A549 (cell line): ENCODE data around the gene TM2D3. TPM values are rescaled to one million over a fixed set of nuclear protein-coding genes. Genes with fewer than 3 reads are reported as not detected.

ENCODE experiments used
- ATAC-seq, 2 experiments: fragments of 200-7000 bp in 1 of 2; fragments of >200 bp in 1 of 2; cut with Nextera tagmentation in 1 of 2; cut with Tn5 transposase in 1 of 2; 3 replicates each; pipeline versions ENCODE4 v1.8.0 to v1.9.1; 2018 to 2020; ENCODE audit warnings: mild to moderate bottlenecking in 1 of 2, moderate library complexity in 1 of 2
- CTCF ChIA-PET: fragments of 300-600 bp; sonication (Branson Sonifier 250); formaldehyde crosslinking; extraction: SDS; loops from one replicate; lab custom pipeline; 2021; ENCODE audit warnings: antibody characterized with exemption, inconsistent platforms; lab: Yijun Ruan, JAX
- POLR2A ChIA-PET: fragments of 350-600 bp; formaldehyde crosslinking; extraction: SDS; loops from one replicate; lab custom pipeline; 2021; ENCODE audit warnings: antibody characterized with exemption, inconsistent platforms; lab: Yijun Ruan, JAX
- DNase-seq, 2 experiments: peaks; one replicate each; pipeline versions ENCODE4 v3.0.0 to v3.0.0-alpha.2; 2011 to 2016; ENCODE audit warnings: low read depth in 1 of 2, low spot score in 1 of 2
- FAIRE-seq: peaks from 2 replicates; lab custom pipeline; 2011; peaks lifted over from hg19 to GRCh38; lab: Jason Lieb, UNC
- H3K27ac ChIP-seq, 2 experiments: fragments of >200 bp; sonication (Bioruptor Twin); formaldehyde crosslinking; 3 replicates each; pipeline ENCODE4 v1.5.1; 2016 to 2017
- H3K4me1 ChIP-seq: fragments of >200 bp; sonication (Bioruptor Twin); formaldehyde crosslinking; 3 replicates; pipeline ENCODE4 v1.6.1; 2016
- H3K4me2 ChIP-seq: fragments of >200 bp; sonication (Bioruptor Twin); formaldehyde crosslinking; 3 replicates; pipeline ENCODE4 v1.6.1; 2016
- H3K4me3 ChIP-seq: fragments of >200 bp; sonication (Bioruptor Twin); formaldehyde crosslinking; 3 replicates; pipeline ENCODE4 v1.5.1; 2016
- H3K9me3 ChIP-seq: fragments of >200 bp; sonication (Bioruptor Twin); formaldehyde crosslinking; 3 replicates; pipeline ENCODE4 v1.6.1; 2016
- CBX2 ChIP-seq: fragments of 200-600 bp; sonication (generic); IDR thresholded peaks from 2 replicates; pipeline ENCODE4 v1.6.1; 2016; ENCODE audit warnings: low read depth, mild to moderate bottlenecking, borderline replicate concordance
- CEBPB ChIP-seq, 2 experiments: fragments of >200 bp in 1 of 2; sonication (Bioruptor Twin) in 1 of 2; formaldehyde crosslinking in 1 of 2; IDR thresholded peaks; 2 replicates each; pipeline ENCODE4 v1.6.1; 2012 to 2016
- CHD2 ChIP-seq: fragments of 150-350 bp; IDR thresholded peaks from 2 replicates; pipeline ENCODE4 v1.6.1; 2014; ENCODE audit warnings: low read length; ENCODE audit not compliant: partially characterized antibody
- EHF ChIP-seq: fragments of 250-450 bp; sonication (Bioruptor Pico); IDR thresholded peaks from 2 replicates; pipeline ENCODE4 v1.5.0; 2020; ENCODE audit warnings: mild to moderate bottlenecking
- EHMT2 ChIP-seq: fragments of 200-600 bp; sonication (generic); IDR thresholded peaks from 2 replicates; pipeline ENCODE4 v1.6.1; 2016; ENCODE audit warnings: antibody characterized with exemption, low read depth, mild to moderate bottlenecking, moderate library complexity
- EP300 ChIP-seq, 2 experiments: fragments of >200 bp; sonication (Bioruptor Twin); formaldehyde crosslinking; IDR thresholded peaks; 2 replicates in 1 of 2; 3 replicates in 1 of 2; pipeline ENCODE4 v1.6.1; 2016 to 2017
- FOSL2 ChIP-seq, 2 experiments: fragments of 450-650 bp in 1 of 2; fragments of >200 bp in 1 of 2; sonication (Bioruptor Twin) in 1 of 2; formaldehyde crosslinking; IDR thresholded peaks; 2 replicates each; pipeline versions ENCODE4 v1.5.0 to v1.6.1; 2016 to 2020; ENCODE audit warnings: mild to moderate bottlenecking in 1 of 2, moderate library complexity in 1 of 2
- FOXS1 ChIP-seq: fragments of 250-450 bp; sonication (Bioruptor Pico); IDR thresholded peaks from 2 replicates; pipeline ENCODE4 v1.5.0; 2020; ENCODE audit warnings: mild to moderate bottlenecking, moderate library complexity
- HDAC2 ChIP-seq: fragments of 200-600 bp; sonication (generic); IDR thresholded peaks from 2 replicates; pipeline ENCODE4 v1.6.1; 2016
- HOXA7 ChIP-seq: fragments of 250-450 bp; sonication (Bioruptor Pico); IDR thresholded peaks from 2 replicates; pipeline ENCODE4 v1.5.0; 2020; ENCODE audit warnings: mild to moderate bottlenecking, moderate library complexity
- HOXB13 ChIP-seq: fragments of 250-450 bp; sonication (Bioruptor Pico); IDR thresholded peaks from 2 replicates; pipeline ENCODE4 v1.5.0; 2020; ENCODE audit warnings: low read depth, mild to moderate bottlenecking, moderate library complexity
- HOXB5 ChIP-seq: fragments of 250-450 bp; sonication (Bioruptor Pico); IDR thresholded peaks from 2 replicates; pipeline ENCODE4 v1.5.0; 2020; ENCODE audit warnings: mild to moderate bottlenecking, moderate library complexity
- JUNB ChIP-seq: fragments of >200 bp; sonication (Bioruptor Twin); formaldehyde crosslinking; IDR thresholded peaks from 2 replicates; pipeline ENCODE4 v1.6.1; 2016
- NFE2L2 ChIP-seq: fragments of 150-350 bp; conservative IDR thresholded peaks from 2 replicates; pipeline ENCODE4 v1.6.1; 2014; ENCODE audit warnings: low read length
- NPAS2 ChIP-seq: fragments of 250-450 bp; sonication (Bioruptor Pico); IDR thresholded peaks from 2 replicates; pipeline ENCODE4 v1.8.0; 2022; ENCODE audit warnings: mild to moderate bottlenecking, moderate library complexity, borderline replicate concordance
- POLR2AphosphoS2 ChIP-seq: conservative IDR thresholded peaks from 2 replicates; pipeline ENCODE4 v1.6.1; 2012; ENCODE audit warnings: low read length, improper control_type of control experiment, inconsistent platforms
- RAD21 ChIP-seq, 2 experiments: fragments of >200 bp in 1 of 2; sonication (Bioruptor Twin) in 1 of 2; formaldehyde crosslinking in 1 of 2; IDR thresholded peaks in 1 of 2; conservative IDR thresholded peaks in 1 of 2; 2 replicates in 1 of 2; 3 replicates in 1 of 2; pipeline ENCODE4 v1.6.1; 2012 to 2018; ENCODE audit warnings: inconsistent platforms in 1 of 2
- RFX5 ChIP-seq: fragments of 450-650 bp; IDR thresholded peaks from 2 replicates; pipeline ENCODE4 v1.7.1; 2014; ENCODE audit warnings: antibody characterized with exemption, mild to moderate bottlenecking, moderate library complexity
- RNF2 ChIP-seq: fragments of 200-600 bp; sonication (generic); IDR thresholded peaks from 2 replicates; pipeline ENCODE4 v1.6.1; 2016; ENCODE audit warnings: low read depth, mild to moderate bottlenecking, antibody characterized with exemption, moderate library complexity, borderline replicate concordance
- SMC3 ChIP-seq: fragments of >200 bp; sonication (Bioruptor Twin); formaldehyde crosslinking; IDR thresholded peaks from 3 replicates; pipeline ENCODE4 v1.6.1; 2018; ENCODE audit warnings: inconsistent platforms
- TFCP2L1 ChIP-seq: fragments of 250-450 bp; sonication (Bioruptor Pico); IDR thresholded peaks from 2 replicates; pipeline ENCODE4 v1.5.0; 2021; ENCODE audit warnings: mild to moderate bottlenecking
- ZC3H11A ChIP-seq: fragments of 450-650 bp; IDR thresholded peaks from 2 replicates; pipeline ENCODE4 v1.6.1; 2014; ENCODE audit warnings: antibody characterized with exemption, mild to moderate bottlenecking
- ZNF302 ChIP-seq: fragments of 250-450 bp; sonication (Bioruptor Pico); IDR thresholded peaks from 2 replicates; pipeline ENCODE4 v1.9.0; 2021; ENCODE audit warnings: inconsistent platforms, mild to moderate bottlenecking, moderate library complexity
- whole genome bisulfite sequencing: methylation state at CpG from one replicate; pipeline ENCODE4 v1.1.6; 2017; ENCODE audit errors: missing lambda C conversion rate; 5-methylcytosine and 5-hydroxymethylcytosine counted together
- polyA plus RNA-seq, 4 experiments: library from polyadenylated mRNA; depleted of rRNA in 3 of 4; stranded (reverse); fragments of >200 nt; fragmentation: RNase III in 1 of 4; extraction: RNeasy Plus Mini Kit Qiagen cat#74134 plus additional on column Dnase treatment in 1 of 4; gene quantifications; 2 replicates in 3 of 4; 3 replicates in 1 of 4; pipeline ENCODE4 v1.2.3, GENCODE V29; 2011 to 2017
- TF ChIP-seq, protein P1 (sequence below): fragments of 250-450 bp; sonication (Bioruptor Pico); IDR thresholded peaks from 2 replicates; pipeline ENCODE4 v1.5.0; 2020; ENCODE audit warnings: low read depth, mild to moderate bottlenecking, moderate library complexity
- TF ChIP-seq, protein P2 (sequence below): fragments of 250-450 bp; sonication (Bioruptor Pico); IDR thresholded peaks from 2 replicates; pipeline ENCODE4 v1.5.0; 2021; ENCODE audit warnings: mild to moderate bottlenecking, moderate library complexity, borderline replicate concordance
- TF ChIP-seq, protein P3 (sequence below): fragments of >200 bp; sonication (Bioruptor Twin); formaldehyde crosslinking; IDR thresholded peaks from 3 replicates; pipeline ENCODE4 v1.5.1; 2016
- TF ChIP-seq, protein P4 (sequence below): fragments of >200 bp; sonication (Bioruptor Twin); formaldehyde crosslinking; IDR thresholded peaks from 2 replicates; pipeline ENCODE4 v1.6.1; 2016

Gene TM2D3
- polyA plus RNA-seq, 2 of the 4 experiments (the other 2 are of a cell fraction): 39.6 to 76.6 TPM

DNA sequence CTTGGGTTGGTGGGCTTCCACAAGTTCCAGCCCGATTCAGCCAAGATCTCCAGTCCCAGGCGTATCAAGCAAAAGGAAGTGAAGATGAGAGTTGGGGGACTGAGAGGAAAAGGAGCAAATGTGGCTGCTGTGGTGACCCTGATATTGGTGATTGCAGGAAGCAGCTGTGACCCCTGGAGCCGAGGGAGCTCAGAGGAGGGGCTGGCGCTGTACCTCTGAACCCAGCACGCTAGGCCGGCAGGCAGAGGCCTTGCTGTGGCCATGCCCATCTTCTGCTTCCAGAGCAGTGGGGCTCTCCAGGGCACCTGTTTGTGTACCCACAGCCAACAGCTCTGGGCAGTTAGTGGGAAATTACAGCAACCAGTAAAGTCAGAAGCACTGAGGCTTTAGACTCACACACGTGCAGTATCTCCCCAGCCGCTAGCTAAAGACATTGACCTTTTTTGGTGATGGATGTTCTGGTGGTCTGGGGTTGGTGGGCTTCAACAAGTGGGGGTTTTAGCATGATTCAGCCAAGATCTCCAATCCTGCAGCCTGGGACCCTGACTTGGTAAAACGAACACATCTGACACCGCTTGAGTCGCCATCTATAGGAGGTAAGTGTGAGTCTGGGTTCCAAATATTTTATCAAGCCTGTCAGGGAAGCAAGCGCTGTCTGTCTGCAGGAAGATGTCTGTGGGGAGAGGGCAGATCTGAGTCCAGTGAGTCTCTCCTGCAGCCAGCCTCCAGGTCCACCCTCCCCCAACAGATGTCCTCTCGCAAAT lies 33.1 kb downstream of the TM2D3 start:
- Histone ChIP-seq H3K4me3 (no peak overlapping the region), H3K4me1 (peaks cover 15% of the 10 kb centered on the region), H3K27ac (no peak overlapping the region), H3K9me3 (no peaks in the 10 kb centered on the region), H3K4me2 (no peak overlapping the region)
- 87% methylated on average over 13 of the region's 13 CpGs for WGBS
- ChIA-PET CTCF (interaction anchor here (0.7 to 1.4 kb wide), 4 partner anchors 9 to 23 kb away, joined by 3 to 4 read pairs (median 3); no protein-coding TSS in a partner anchor), POLR2A (no interaction called here)
- ATAC-seq (no peak), FAIRE-seq (no peak), DNase-seq (no peak)
- TF ChIP-seq, protein P1, sequence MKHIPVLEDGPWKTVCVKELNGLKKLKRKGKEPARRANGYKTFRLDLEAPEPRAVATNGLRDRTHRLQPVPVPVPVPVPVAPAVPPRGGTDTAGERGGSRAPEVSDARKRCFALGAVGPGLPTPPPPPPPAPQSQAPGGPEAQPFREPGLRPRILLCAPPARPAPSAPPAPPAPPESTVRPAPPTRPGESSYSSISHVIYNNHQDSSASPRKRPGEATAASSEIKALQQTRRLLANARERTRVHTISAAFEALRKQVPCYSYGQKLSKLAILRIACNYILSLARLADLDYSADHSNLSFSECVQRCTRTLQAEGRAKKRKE (CRISPR knock-in tag): no peak
- TF ChIP-seq, protein P2, sequence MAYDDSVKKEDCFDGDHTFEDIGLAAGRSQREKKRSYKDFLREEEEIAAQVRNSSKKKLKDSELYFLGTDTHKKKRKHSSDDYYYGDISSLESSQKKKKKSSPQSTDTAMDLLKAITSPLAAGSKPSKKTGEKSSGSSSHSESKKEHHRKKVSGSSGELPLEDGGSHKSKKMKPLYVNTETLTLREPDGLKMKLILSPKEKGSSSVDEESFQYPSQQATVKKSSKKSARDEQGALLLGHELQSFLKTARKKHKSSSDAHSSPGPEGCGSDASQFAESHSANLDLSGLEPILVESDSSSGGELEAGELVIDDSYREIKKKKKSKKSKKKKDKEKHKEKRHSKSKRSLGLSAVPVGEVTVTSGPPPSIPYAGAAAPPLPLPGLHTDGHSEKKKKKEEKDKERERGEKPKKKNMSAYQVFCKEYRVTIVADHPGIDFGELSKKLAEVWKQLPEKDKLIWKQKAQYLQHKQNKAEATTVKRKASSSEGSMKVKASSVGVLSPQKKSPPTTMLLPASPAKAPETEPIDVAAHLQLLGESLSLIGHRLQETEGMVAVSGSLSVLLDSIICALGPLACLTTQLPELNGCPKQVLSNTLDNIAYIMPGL (CRISPR knock-in tag): no peak
- TF ChIP-seq ZC3H11A (no peak), ZNF302 (CRISPR knock-in tag) (no peak), SMC3 (no peak), EHF (no peak), RFX5 (no peak), FOSL2 (IDR thresholded peaks at IDR 0.05) (no peak), FOSL2 (CRISPR knock-in tag; IDR thresholded peaks at IDR 0.05) (no peak), HOXA7 (CRISPR knock-in tag) (no peak), EHMT2 (no peak), POLR2AphosphoS2 (no peak), NFE2L2 (no peak), HOXB13 (CRISPR knock-in tag) (no peak), RAD21 (conservative IDR thresholded peaks at IDR 0.05 in 1 of 2, IDR thresholded peaks at IDR 0.05 in 1 of 2) (no peak), FOXS1 (no peak)

DNA sequence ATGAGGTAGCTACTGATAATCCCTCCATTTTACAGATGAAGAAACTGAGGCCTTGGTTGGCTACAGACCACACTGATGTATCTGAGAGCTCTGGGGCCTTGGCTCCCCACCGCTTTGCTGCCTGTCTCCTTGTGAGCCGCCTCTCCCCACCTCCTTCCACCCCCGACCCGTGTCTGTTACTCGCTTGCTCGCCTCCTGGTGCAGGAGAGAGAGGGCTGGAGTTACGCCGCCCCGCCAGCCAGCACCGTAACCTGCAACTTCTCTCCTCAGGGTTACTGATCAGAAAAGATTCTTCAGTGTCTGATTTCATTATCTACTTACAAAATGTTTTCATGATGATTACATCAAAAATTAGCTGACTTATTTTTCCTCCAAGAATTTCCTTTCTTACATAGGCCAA lies 34.1 kb downstream of the TM2D3 start:
- ChIA-PET POLR2A (no interaction called here), CTCF (interaction anchor here (0.9 to 2.3 kb wide), 6 partner anchors 8 to 23 kb away, joined by 3 to 10 read pairs (median 3); no protein-coding TSS in a partner anchor)
- FAIRE-seq: no peak
- TF ChIP-seq JUNB (no peak), NFE2L2 (no peak), NPAS2 (no peak)
- Histone ChIP-seq H3K4me3 (no peak overlapping the region), H3K9me3 (no peaks in the 10 kb centered on the region), H3K27ac (no peak overlapping the region), H3K4me1 (peaks cover 15% of the 10 kb centered on the region), H3K4me2 (no peak overlapping the region)
- ATAC-seq: no peak
- WGBS: 96% methylated on average over 10 of the region's 10 CpGs
- no peak for DNase-seq

DNA sequence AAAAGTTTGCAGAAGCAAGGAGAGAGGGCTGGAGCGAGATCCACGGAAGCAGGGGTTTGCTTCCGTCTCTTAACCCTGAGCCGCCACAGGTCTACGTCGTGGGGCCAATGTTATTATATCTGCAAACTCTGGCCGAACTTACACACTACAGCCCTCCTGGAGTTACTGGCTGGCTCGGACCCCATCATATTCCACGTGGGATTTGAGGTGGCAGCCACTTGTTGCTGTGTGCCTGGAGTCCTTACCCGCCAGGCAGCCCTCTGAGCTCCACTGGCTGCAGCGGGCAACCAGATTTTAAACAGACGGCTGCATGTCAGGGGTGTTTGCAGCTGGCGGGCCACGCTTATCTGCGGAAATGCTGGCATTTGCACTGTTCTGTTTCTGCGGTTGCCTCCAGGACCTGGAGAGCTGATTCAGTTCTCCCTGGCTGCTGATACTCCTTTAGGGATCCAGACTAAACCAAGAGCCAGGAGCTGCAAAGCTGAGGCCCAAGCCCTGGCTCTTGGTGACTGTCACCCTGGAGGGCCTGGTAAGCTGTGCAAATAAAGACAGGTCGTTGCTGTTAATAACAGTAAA lies 34.7 kb downstream of the TM2D3 start:
- Histone ChIP-seq H3K27ac (no peak overlapping the region), H3K4me2 (no peak overlapping the region), H3K4me3 (no peak overlapping the region), H3K9me3 (no peaks in the 10 kb centered on the region), H3K4me1 (peaks cover 15% of the 10 kb centered on the region)
- ATAC-seq (no peak), FAIRE-seq (no peak), DNase-seq (no peak)
- ChIA-PET CTCF (interaction anchor here (0.7 to 2.3 kb wide), 6 partner anchors 10 to 121 kb away, joined by 3 to 15 read pairs (median 5); no protein-coding TSS in a partner anchor), POLR2A (no interaction called here)
- WGBS: 88% methylated on average over 16 of the region's 17 CpGs
- TF ChIP-seq ZC3H11A (no peak), HDAC2 (no peak), POLR2AphosphoS2 (no peak), EP300 (IDR thresholded peaks at IDR 0.05) (no peak), CEBPB (IDR thresholded peaks at IDR 0.05) (no peak), TFCP2L1 (CRISPR knock-in tag) (no peak), SMC3 (no peak), RNF2 (no peak), CHD2 (no peak), HOXB5 (no peak), HOXA7 (CRISPR knock-in tag) (no peak), CBX2 (no peak)
- TF ChIP-seq, protein P1 (CRISPR knock-in tag): no peak
- TF ChIP-seq, protein P3, sequence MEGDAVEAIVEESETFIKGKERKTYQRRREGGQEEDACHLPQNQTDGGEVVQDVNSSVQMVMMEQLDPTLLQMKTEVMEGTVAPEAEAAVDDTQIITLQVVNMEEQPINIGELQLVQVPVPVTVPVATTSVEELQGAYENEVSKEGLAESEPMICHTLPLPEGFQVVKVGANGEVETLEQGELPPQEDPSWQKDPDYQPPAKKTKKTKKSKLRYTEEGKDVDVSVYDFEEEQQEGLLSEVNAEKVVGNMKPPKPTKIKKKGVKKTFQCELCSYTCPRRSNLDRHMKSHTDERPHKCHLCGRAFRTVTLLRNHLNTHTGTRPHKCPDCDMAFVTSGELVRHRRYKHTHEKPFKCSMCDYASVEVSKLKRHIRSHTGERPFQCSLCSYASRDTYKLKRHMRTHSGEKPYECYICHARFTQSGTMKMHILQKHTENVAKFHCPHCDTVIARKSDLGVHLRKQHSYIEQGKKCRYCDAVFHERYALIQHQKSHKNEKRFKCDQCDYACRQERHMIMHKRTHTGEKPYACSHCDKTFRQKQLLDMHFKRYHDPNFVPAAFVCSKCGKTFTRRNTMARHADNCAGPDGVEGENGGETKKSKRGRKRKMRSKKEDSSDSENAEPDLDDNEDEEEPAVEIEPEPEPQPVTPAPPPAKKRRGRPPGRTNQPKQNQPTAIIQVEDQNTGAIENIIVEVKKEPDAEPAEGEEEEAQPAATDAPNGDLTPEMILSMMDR: no peak
- TF ChIP-seq, protein P4, sequence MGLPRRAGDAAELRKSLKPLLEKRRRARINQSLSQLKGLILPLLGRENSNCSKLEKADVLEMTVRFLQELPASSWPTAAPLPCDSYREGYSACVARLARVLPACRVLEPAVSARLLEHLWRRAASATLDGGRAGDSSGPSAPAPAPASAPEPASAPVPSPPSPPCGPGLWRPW: no peak
